Measurements from ENCODE around the gene ECD.

DNA sequence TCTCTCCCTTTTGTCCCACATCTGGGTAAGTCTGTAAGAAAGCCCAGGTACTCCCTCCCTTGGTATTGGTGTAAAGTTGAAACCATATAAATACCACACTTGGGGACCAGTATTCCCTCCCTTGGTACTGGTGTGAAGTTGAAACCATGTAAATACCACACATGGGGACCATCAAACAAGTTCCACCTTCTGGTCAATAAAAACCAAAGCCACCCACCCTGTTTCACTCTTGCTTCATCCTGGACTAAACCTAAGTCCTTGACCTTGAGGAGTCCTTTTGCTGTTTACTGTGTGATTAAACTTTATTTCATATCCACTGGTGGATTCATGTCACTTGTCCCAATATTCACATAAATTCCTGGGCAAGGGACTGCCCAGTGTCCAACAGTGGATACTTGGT lies 79.5 kb downstream of the ECD start:
- TF ChIP-seq POLR2A (IDR thresholded peaks at IDR 0.05; ENCODE audit: low read length) (no peak), CTCF (IDR thresholded peaks at IDR 0.05) (no peak), NPAS2 (CRISPR knock-in tag; IDR thresholded peaks at IDR 0.05; ENCODE audit: borderline replicate concordance) (no peak), ELK1 (IDR thresholded peaks at IDR 0.05; ENCODE audit: low read depth, low read length) (no peak), HDAC2 (IDR thresholded peaks at IDR 0.05) (no peak), BHLHE40 (IDR thresholded peaks at IDR 0.05; ENCODE audit: low read depth, low read length) (no peak), KDM5A (IDR thresholded peaks at IDR 0.05) (no peak), RCOR1 (IDR thresholded peaks at IDR 0.05; ENCODE audit: low read depth, low read length) (no peak)
